ENCODE data around the gene OR8B4.
"Not testable (repeated sequence)": the region's sequence is repeated elsewhere in the genome, so short reads cannot be mapped to it uniquely, and the experiment has no call there.

Gene OR8B4, protein sequence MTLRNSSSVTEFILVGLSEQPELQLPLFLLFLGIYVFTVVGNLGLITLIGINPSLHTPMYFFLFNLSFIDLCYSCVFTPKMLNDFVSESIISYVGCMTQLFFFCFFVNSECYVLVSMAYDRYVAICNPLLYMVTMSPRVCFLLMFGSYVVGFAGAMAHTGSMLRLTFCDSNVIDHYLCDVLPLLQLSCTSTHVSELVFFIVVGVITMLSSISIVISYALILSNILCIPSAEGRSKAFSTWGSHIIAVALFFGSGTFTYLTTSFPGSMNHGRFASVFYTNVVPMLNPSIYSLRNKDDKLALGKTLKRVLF

DNA sequence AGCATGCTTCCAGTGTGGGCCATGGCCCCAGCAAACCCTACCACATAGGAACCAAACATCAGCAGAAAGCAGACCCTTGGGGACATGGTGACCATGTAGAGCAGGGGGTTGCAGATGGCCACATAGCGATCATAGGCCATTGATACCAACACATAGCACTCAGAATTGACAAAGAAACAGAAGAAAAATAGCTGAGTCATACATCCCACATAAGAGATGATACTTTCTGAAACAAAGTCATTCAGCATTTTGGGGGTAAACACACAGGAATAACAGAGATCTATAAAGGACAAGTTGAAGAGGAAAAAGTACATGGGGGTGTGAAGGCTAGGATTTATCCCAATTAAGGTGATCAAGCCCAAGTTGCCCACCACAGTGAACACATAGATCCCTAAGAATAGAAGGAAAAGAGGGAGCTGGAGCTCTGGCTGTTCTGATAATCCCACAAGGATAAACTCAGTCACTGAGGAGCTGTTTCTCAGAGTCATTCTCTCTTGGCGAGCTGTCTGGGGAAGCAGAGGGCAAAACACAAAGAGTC lies at the start of gene OR8B4:
Gene OR8B4 (minus strand): TSS at position 488 of the 538 bp plus-strand sequence. CDS start 0 bp downstream, at position 488.
- in situ Hi-C loops (cut with HindIII; ENCODE audit: low pct_ligation_motif_present, low pct_unique_long_range_greater_than_20kb, low sequenced_read_pairs) = no loop called here
- no peak for DNase-seq

DNA sequence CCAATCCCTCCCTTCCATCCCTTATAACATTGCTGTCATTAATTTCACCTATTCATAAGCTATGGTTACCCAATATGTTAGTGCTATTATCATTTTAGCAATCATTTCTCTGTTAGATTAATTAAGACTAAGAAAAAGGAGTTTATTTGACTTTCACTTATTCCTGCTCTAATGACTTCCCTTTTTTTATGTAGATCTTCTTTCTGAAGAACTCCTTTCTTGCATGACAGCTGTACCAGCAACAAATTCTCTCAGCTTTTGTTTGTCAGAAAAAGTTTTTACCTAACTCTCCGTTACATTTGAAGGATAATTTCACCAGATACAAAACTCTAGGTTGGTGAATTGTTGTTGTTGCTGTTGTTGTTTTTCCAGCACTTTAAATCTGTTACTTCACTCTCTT lies 49.4 kb upstream of the OR8B4 start:
- DNase-seq = no peak
- in situ Hi-C loops (cut with HindIII; ENCODE audit: low pct_ligation_motif_present, low pct_unique_long_range_greater_than_20kb, low sequenced_read_pairs) = no loop called here

GRCh38 chr11:124473476-124473875 lies 48.8 kb upstream of the OR8B4 start:
- in situ Hi-C loops (cut with HindIII; ENCODE audit: low pct_ligation_motif_present, low pct_unique_long_range_greater_than_20kb, low sequenced_read_pairs) = no loop called here

DNA sequence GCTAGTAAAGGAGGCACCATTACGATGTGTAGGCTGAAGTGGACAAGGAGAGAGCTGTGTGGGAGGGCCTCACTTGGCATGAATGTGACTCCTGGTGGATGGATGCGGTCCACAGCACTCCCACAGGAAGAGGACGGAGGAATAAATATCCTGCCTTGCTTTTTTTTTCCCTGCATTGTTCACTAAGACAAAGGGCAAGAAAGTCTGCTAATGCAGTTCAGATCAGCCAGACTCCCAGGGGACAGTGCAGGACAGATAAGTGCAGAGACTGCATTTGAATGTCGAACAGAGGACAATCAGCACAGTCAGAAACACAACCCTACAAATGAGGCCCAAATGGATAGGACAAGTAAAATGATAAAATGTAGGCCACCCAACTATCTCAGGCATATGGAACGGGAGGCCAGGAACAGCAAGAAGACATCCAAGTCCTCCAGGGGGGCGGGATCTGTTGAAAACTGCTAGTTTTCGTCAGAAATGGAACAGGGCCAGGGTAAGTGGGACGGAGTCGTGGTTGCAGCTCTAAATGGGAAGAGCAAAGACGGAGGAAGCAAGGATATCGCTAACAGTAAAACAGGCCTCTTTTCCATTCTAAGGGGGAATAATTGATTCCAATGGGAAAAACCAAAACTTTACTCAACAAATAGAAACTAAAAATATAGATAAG lies 46.0 kb upstream of the OR8B4 start:
- in situ Hi-C loops (cut with HindIII; ENCODE audit: low pct_ligation_motif_present, low pct_unique_long_range_greater_than_20kb, low sequenced_read_pairs) = no loop called here
- no peak for DNase-seq

More at GRCh38 chr11:124473476-124473875, 48.8 kb upstream of the OR8B4 start:
- no peak for DNase-seq

DNA sequence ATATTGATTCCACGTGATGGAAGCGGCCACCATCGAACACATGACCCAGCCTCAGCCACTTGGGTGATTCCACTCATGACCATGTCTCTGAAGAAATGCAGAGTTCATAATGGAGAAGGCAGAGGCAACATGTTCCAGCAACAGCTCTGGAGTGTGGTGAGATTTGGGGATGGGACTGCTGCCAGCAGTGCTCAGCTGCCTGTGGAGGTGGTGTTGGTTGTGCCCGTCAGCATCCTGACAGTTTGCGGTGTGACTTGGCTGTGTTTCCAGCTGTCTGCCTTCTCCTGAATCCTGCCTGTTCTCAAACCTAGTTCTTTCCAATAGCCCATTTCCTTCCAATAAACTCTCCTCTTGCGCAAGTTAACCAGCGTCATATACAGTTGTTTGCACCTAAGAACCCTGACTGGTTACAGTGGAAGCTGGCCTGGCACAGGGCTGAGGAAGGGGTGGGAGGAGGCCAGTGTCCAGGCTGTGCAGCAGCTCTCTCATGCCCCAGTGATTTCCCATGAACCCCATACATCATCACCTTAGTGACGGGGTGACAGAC lies 42.8 kb upstream of the OR8B4 start:
- in situ Hi-C loops (cut with HindIII; ENCODE audit: low pct_ligation_motif_present, low pct_unique_long_range_greater_than_20kb, low sequenced_read_pairs) = no loop called here
- no peak for DNase-seq

- no peak for DNase-seq
- in situ Hi-C loops (cut with HindIII; ENCODE audit: low pct_ligation_motif_present, low pct_unique_long_range_greater_than_20kb, low sequenced_read_pairs) = no loop called here
These were observed 40.7 kb upstream of the OR8B4 start for GRCh38 chr11:124465368-124465767.

DNA sequence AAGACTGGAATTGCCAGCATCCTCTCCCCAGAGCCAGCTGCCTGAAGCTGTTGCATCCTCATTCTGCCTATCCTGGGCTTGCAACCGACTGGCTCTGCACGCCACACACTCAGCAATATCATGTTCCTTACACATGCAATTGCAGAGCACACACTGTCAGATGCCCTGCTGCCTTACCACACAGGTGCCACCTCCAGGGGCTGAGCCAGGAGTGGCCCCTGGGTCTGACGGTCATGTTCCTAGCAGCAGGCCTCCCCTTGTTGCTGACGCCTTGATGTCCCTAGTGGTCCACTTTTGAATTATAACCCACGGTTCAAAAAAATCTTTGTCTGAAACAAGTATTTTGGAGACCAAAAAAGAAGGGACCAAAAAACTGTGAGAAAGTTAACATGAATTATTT lies 39.3 kb upstream of the OR8B4 start:
- in situ Hi-C loops (cut with HindIII; ENCODE audit: low pct_ligation_motif_present, low pct_unique_long_range_greater_than_20kb, low sequenced_read_pairs) = no loop called here
- no peak for DNase-seq

GRCh38 chr11:124463324-124463723 lies 38.7 kb upstream of the OR8B4 start:
- in situ Hi-C loops (cut with HindIII; ENCODE audit: low pct_ligation_motif_present, low pct_unique_long_range_greater_than_20kb, low sequenced_read_pairs) = no loop called here
- DNase-seq = no peak

- DNase-seq = no peak
- in situ Hi-C loops (cut with HindIII; ENCODE audit: low pct_ligation_motif_present, low pct_unique_long_range_greater_than_20kb, low sequenced_read_pairs) = no loop called here
These were observed 35.8 kb upstream of the OR8B4 start for GRCh38 chr11:124460459-124460858.

DNA sequence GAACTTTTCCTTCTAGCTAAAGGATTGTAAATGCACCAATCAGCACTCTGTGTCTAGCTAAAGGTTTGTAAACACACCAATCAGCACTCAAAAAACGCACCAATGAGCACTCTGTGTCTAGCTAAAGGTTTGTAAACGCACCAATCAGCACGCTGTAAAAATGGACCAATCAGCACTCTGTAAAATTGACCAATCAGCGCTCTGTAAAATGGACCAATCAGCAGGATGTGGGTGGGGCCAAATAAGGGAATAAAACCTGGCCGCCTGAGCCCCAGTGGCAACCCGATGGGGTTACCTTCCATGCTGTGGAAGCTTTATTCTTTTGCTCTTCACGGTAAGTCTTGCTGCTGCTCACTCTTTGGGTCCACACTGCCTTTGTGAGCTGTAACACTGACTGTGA lies 34.7 kb upstream of the OR8B4 start:
- in situ Hi-C loops (cut with HindIII; ENCODE audit: low pct_ligation_motif_present, low pct_unique_long_range_greater_than_20kb, low sequenced_read_pairs) = not testable (repeated sequence)

GRCh38 chr11:124454552-124454951 lies 29.9 kb upstream of the OR8B4 start:
- DNase-seq = no peak
- in situ Hi-C loops (cut with HindIII; ENCODE audit: low pct_ligation_motif_present, low pct_unique_long_range_greater_than_20kb, low sequenced_read_pairs) = no loop called here

More for the DNA sequence above, 34.7 kb upstream of the OR8B4 start:
- not testable (repeated sequence) for DNase-seq

GRCh38 chr11:124446916-124447315 lies 22.2 kb upstream of the OR8B4 start:
- in situ Hi-C loops (cut with HindIII; ENCODE audit: low pct_ligation_motif_present, low pct_unique_long_range_greater_than_20kb, low sequenced_read_pairs) = loop anchor here (25.0 kb wide), 1 partner anchor 140 kb away; no protein-coding TSS in a partner anchor
- DNase-seq = no peak

GRCh38 chr11:124445646-124446150 lies 21.0 kb upstream of the OR8B4 start, which contains the start of gene OR8B8:
Gene OR8B8 (minus strand): TSS chr11:124445696. CDS start chr11:124441085, 4,611 bp downstream.
- in situ Hi-C loops (cut with HindIII; ENCODE audit: low pct_ligation_motif_present, low pct_unique_long_range_greater_than_20kb, low sequenced_read_pairs) = loop anchor here (25.0 kb wide), 1 partner anchor 142 kb away; no protein-coding TSS in a partner anchor

GRCh38 chr11:124442847-124443246 lies 18.2 kb upstream of the OR8B4 start:
- in situ Hi-C loops (cut with HindIII; ENCODE audit: low pct_ligation_motif_present, low pct_unique_long_range_greater_than_20kb, low sequenced_read_pairs) = loop anchor here (25.0 kb wide), 1 partner anchor 144 kb away; no protein-coding TSS in a partner anchor

More at GRCh38 chr11:124445646-124446150, 21.0 kb upstream of the OR8B4 start, which contains the start of gene OR8B8:
- DNase-seq = no peak

GRCh38 chr11:124442442-124442841 lies 17.8 kb upstream of the OR8B4 start:
- in situ Hi-C loops (cut with HindIII; ENCODE audit: low pct_ligation_motif_present, low pct_unique_long_range_greater_than_20kb, low sequenced_read_pairs) = loop anchor here (25.0 kb wide), 1 partner anchor 145 kb away; no protein-coding TSS in a partner anchor
- no peak for DNase-seq

More at GRCh38 chr11:124442847-124443246, 18.2 kb upstream of the OR8B4 start:
- no peak for DNase-seq

- in situ Hi-C loops (cut with HindIII; ENCODE audit: low pct_ligation_motif_present, low pct_unique_long_range_greater_than_20kb, low sequenced_read_pairs) = loop anchor here (25.0 kb wide), 1 partner anchor 146 kb away; no protein-coding TSS in a partner anchor
- DNase-seq = no peak
These were observed 16.8 kb upstream of the OR8B4 start for GRCh38 chr11:124441519-124441918.

- DNase-seq = no peak
- in situ Hi-C loops (cut with HindIII; ENCODE audit: low pct_ligation_motif_present, low pct_unique_long_range_greater_than_20kb, low sequenced_read_pairs) = loop anchor here (25.0 kb wide), 1 partner anchor 146 kb away; no protein-coding TSS in a partner anchor
These were observed 16.4 kb upstream of the OR8B4 start for GRCh38 chr11:124441081-124441480.

DNA sequence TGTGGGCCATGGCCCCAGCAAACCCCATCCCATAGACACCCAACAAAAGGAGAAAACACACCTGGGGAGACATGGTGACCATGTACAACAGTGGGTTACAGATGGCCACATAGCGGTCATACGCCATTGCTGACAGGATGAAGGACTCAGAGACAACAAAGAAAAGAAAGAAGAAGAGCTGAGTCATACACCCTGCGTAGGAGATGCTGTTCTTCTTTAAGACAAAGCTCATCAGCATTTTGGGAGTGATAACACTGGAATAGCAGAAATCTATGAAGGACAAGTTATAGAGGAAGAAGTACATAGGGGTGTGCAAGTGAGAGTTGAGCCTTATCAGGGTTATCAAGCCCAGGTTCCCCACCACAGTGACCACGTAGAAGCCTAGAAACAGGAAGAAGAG lies 15.9 kb upstream of the OR8B4 start:
- in situ Hi-C loops (cut with HindIII; ENCODE audit: low pct_ligation_motif_present, low pct_unique_long_range_greater_than_20kb, low sequenced_read_pairs) = loop anchor here (25.0 kb wide), 1 partner anchor 147 kb away; no protein-coding TSS in a partner anchor
- no peak for DNase-seq
